Esophagus muscularis mucosa (tissue), 4 donors: ENCODE data around the gene AFAP1. TPM values are rescaled to one million over a fixed set of nuclear protein-coding genes. Genes with fewer than 3 reads are reported as not detected.

Experiments used
- DNase-seq: peaks from one replicate; pipeline ENCODE4 v3.0.0-alpha.2; 2017; ENCODE audit errors: extremely low spot score
- H3K27ac ChIP-seq, 4 donors: fragments of 200-600 bp; sonication (generic); replicated peaks in 1 of 4; 1 replicate in 3 of 4; 2 replicates in 1 of 4; pipeline ENCODE4 v1.5.1; 2016 to 2019; ENCODE audit warnings: mild to moderate bottlenecking in 1 of 4
- H3K27me3 ChIP-seq, 4 donors: fragments of 200-600 bp; sonication (generic); one replicate each; pipeline versions ENCODE4 v1.5.1 to v1.6.0; 2016 to 2019
- H3K36me3 ChIP-seq, 4 donors: fragments of 200-600 bp; sonication (generic); one replicate each; pipeline ENCODE4 v1.5.1; 2016 to 2019
- H3K4me1 ChIP-seq, 4 donors: fragments of 200-600 bp; sonication (generic); one replicate each; pipeline ENCODE4 v1.5.1; 2016 to 2019
- H3K4me3 ChIP-seq, 4 donors: fragments of 200-600 bp; sonication (generic); 1 replicate in 2 of 4; 2 replicates in 2 of 4; pipeline ENCODE4 v1.5.1; 2016 to 2019; ENCODE audit warnings: mild to moderate bottlenecking in 4 of 4, moderate library complexity in 1 of 4
- H3K9me3 ChIP-seq, 4 donors: fragments of 200-600 bp; sonication (generic); 1 replicate in 3 of 4; 2 replicates in 1 of 4; pipeline ENCODE4 v1.5.1; 2016 to 2019
- CTCF ChIP-seq, 3 experiments: fragments of 200-600 bp in 2 of 3; fragments of 450-650 bp in 1 of 3; sonication (generic) in 2 of 3; IDR thresholded peaks; one replicate each; pipeline ENCODE4 v1.5.1; 2017 to 2019; ENCODE audit warnings: antibody characterized with exemption in 3 of 3, mild to moderate bottlenecking in 2 of 3, moderate library complexity in 1 of 3
- EP300 ChIP-seq: sonication (generic); formaldehyde crosslinking; IDR thresholded peaks from one replicate; pipeline ENCODE4 v1.6.1; 2017; ENCODE audit warnings: antibody characterized with exemption
- POLR2A ChIP-seq: fragments of 450-650 bp; IDR thresholded peaks from one replicate; pipeline ENCODE4 v1.6.1; 2017; ENCODE audit warnings: antibody characterized with exemption, moderate library complexity, mild to moderate bottlenecking, low read depth
- POLR2AphosphoS5 ChIP-seq, 2 donors: sonication (generic); formaldehyde crosslinking; IDR thresholded peaks; one replicate each; pipeline ENCODE4 v1.6.1; 2017; ENCODE audit warnings: antibody characterized with exemption in 2 of 2
- WGBS: methylation state at CpG from one replicate; pipeline ENCODE4 v1.1.5; 2018; 5-methylcytosine and 5-hydroxymethylcytosine counted together
- intact Hi-C: fragments of 100-400 bp; cut with DNase I; formaldehyde crosslinking; loops from one replicate; pipeline ENCODE4 v1.15.1; 2023
- total RNA-seq, 4 donors: library from RNA; depleted of rRNA; stranded (reverse); fragments of >200 nt; gene quantifications; one replicate each; pipeline versions ENCODE4 v1.1.0 to v1.2.1, GENCODE V29; 2016

The AFAP1 gene
- total RNA-seq, 4 donors from 2014 or later = 37.8 to 71.3 (median 50.9) TPM

GRCh38 chr4:7878323-7878722 is 61.3 kb downstream of the AFAP1 start:
- WGBS = 40% methylated on average over 6 of the region's 6 CpGs
- intact Hi-C loops = loop anchor here (5.0 kb wide), 1 partner anchor 59 kb away; the partner anchor contains the start of gene AFAP1
- peak overlapping the region; percentile 74 to 89 (median 74) for H3K27ac ChIP-seq
- H3K4me3 ChIP-seq = no peak overlapping the region
- TF ChIP-seq POLR2AphosphoS5 (IDR thresholded peaks at IDR 0.05) = no peak
- TF ChIP-seq POLR2A = no peak
- DNase-seq = no peak
- no peaks in the 10 kb centered on the region for H3K9me3 ChIP-seq
- H3K4me1 ChIP-seq = peaks cover 20 to 77% (median 65%) of the 10 kb centered on the region in 4 donors
- H3K27me3 ChIP-seq = no peaks in the 10 kb centered on the region
- no peaks in the 10 kb centered on the region for H3K36me3 ChIP-seq

GRCh38 chr4:7877176-7877575 is 62.5 kb downstream of the AFAP1 start:
- no peaks in the 10 kb centered on the region for H3K36me3 ChIP-seq
- no peak for DNase-seq
- H3K27ac ChIP-seq = peak overlapping the region; percentile 74 to 89 (median 74)
- intact Hi-C loops = loop anchor here (5.0 kb wide), 1 partner anchor 60 kb away; the partner anchor contains the start of gene AFAP1
- no peaks in the 10 kb centered on the region for H3K9me3 ChIP-seq
- TF ChIP-seq POLR2AphosphoS5 (IDR thresholded peaks at IDR 0.05) (no peak), POLR2A (no peak), EP300 (no peak)
- no peaks in the 10 kb centered on the region for H3K27me3 ChIP-seq
- 76% methylated on average over 6 of the region's 6 CpGs for WGBS
- peak overlapping the region in 2 of 4 donors; percentile 24 to 34 for H3K4me3 ChIP-seq
- H3K4me1 ChIP-seq = peaks cover 24 to 79% (median 73%) of the 10 kb centered on the region in 4 donors

- no peak for DNase-seq
- intact Hi-C loops = loop anchor here (5.0 kb wide), 1 partner anchor 61 kb away; the partner anchor contains the start of gene AFAP1
- Histone ChIP-seq H3K27ac (peak overlapping the region; percentile 74 to 89 (median 74)), H3K4me3 (peak overlapping the region; percentile 17 to 36 (median 29)), H3K4me1 (peaks cover 29 to 86% (median 79%) of the 10 kb centered on the region in 4 donors), H3K36me3 (peaks cover 0 to 1% (median 0%) of the 10 kb centered on the region in 4 donors), H3K9me3 (no peaks in the 10 kb centered on the region), H3K27me3 (no peaks in the 10 kb centered on the region)
- WGBS = 32% methylated on average over 15 of the region's 15 CpGs
- peak; percentile 32 to 43 (median 37) for TF ChIP-seq CTCF (IDR thresholded peaks at IDR 0.05)
- TF ChIP-seq POLR2A = no peak
Measured at GRCh38 chr4:7876201-7876875, 63.3 kb downstream of the AFAP1 start.

GRCh38 chr4:7874838-7875237 is 64.8 kb downstream of the AFAP1 start:
- H3K27ac ChIP-seq = peak overlapping the region in 3 of 4 donors; percentile 37 to 89 (median 45)

GRCh38 chr4:7873881-7874280 is 65.8 kb downstream of the AFAP1 start:
- intact Hi-C loops = no loop called here

More at GRCh38 chr4:7874838-7875237, 64.8 kb downstream of the AFAP1 start:
- H3K4me3 ChIP-seq = no peak overlapping the region
- no peak for DNase-seq
- H3K4me1 ChIP-seq = peaks cover 24 to 83% (median 79%) of the 10 kb centered on the region in 4 donors
- 93% methylated on average over 3 of the region's 3 CpGs for WGBS
- TF ChIP-seq EP300 = no peak
- no peak for TF ChIP-seq POLR2AphosphoS5 (IDR thresholded peaks at IDR 0.05)
- no peak for TF ChIP-seq POLR2A
- TF ChIP-seq CTCF (IDR thresholded peaks at IDR 0.05) = no peak
- intact Hi-C loops = loop anchor here (5.0 kb wide), 1 partner anchor 62 kb away; the partner anchor contains the start of gene AFAP1
- peaks cover 0 to 14% (median 0%) of the 10 kb centered on the region in 4 donors for H3K36me3 ChIP-seq
- H3K9me3 ChIP-seq = no peaks in the 10 kb centered on the region
- no peaks in the 10 kb centered on the region for H3K27me3 ChIP-seq

More at GRCh38 chr4:7873881-7874280, 65.8 kb downstream of the AFAP1 start:
- TF ChIP-seq POLR2A (no peak), CTCF (IDR thresholded peaks at IDR 0.05) (no peak), EP300 (no peak), POLR2AphosphoS5 (IDR thresholded peaks at IDR 0.05) (no peak)
- H3K27ac ChIP-seq = peak overlapping the region; percentile 31 to 71 (median 44)
- no peaks in the 10 kb centered on the region for H3K9me3 ChIP-seq
- peaks cover 18 to 79% (median 70%) of the 10 kb centered on the region in 4 donors for H3K4me1 ChIP-seq
- H3K36me3 ChIP-seq = peaks cover 0 to 17% (median 0%) of the 10 kb centered on the region in 4 donors
- no peak for DNase-seq
- no peak overlapping the region for H3K4me3 ChIP-seq
- 100% methylated on average over 1 of the region's 1 CpG for WGBS
- no peaks in the 10 kb centered on the region for H3K27me3 ChIP-seq
